ENCODE measurements around the gene BIRC3.
A peak's percentile ranks its signal among the peaks of the same experiment; 100 is the strongest.

DNA sequence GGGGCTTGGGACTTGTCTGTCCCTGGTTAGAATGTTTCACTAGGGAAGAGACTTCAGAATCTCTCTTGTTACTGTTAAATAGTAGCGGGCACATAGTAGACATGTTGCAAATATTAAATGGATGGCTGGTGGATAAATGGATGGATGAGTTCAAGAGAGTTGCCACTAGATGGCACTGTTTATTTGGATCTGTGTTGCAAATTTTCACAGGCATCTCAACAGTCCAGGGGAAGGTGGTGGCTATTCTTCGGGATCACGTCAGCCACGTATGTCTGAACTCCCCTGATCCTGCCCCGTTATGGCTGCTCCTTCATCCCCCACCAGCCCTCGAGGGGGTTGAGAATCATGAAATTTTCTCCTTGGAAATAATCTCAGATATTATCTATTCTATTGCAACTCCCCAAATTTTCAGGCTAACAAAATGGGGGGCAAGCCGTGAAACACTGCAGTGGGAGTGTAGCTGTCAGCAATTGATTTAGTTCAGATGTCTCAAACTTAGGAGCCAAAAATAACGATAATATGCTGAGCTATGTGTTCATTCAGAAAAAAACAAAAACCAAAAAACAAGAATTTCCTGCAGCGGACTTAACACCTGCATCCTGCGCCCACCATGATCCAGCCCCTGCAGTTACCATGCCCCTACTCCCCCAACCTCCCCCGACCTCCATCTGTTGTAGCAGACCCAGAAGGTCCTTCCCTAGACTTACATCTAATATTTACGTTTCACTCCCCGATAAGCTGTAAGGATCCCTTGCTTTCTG is 29.1 kb upstream of the BIRC3 start:
- TF ChIP-seq POLR2A (IDR thresholded peaks at IDR 0.05), result no peak
- TF ChIP-seq, protein P1, sequence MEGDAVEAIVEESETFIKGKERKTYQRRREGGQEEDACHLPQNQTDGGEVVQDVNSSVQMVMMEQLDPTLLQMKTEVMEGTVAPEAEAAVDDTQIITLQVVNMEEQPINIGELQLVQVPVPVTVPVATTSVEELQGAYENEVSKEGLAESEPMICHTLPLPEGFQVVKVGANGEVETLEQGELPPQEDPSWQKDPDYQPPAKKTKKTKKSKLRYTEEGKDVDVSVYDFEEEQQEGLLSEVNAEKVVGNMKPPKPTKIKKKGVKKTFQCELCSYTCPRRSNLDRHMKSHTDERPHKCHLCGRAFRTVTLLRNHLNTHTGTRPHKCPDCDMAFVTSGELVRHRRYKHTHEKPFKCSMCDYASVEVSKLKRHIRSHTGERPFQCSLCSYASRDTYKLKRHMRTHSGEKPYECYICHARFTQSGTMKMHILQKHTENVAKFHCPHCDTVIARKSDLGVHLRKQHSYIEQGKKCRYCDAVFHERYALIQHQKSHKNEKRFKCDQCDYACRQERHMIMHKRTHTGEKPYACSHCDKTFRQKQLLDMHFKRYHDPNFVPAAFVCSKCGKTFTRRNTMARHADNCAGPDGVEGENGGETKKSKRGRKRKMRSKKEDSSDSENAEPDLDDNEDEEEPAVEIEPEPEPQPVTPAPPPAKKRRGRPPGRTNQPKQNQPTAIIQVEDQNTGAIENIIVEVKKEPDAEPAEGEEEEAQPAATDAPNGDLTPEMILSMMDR (IDR thresholded peaks at IDR 0.05 in 8 of 11, conservative IDR thresholded peaks at IDR 0.05 in 3 of 11), result peak; percentile 62 to 88 (median 76)

Measured in spleen (tissue), 7 donors.